ENCODE measurements around the gene ACOT7. TPM values are rescaled to one million over a fixed set of nuclear protein-coding genes. Genes with fewer than 3 reads are reported as not detected.
"Not testable (repeated sequence)": the region's sequence is repeated elsewhere in the genome, so short reads cannot be mapped to it uniquely, and the experiment has no call there.

The ACOT7 gene, protein sequence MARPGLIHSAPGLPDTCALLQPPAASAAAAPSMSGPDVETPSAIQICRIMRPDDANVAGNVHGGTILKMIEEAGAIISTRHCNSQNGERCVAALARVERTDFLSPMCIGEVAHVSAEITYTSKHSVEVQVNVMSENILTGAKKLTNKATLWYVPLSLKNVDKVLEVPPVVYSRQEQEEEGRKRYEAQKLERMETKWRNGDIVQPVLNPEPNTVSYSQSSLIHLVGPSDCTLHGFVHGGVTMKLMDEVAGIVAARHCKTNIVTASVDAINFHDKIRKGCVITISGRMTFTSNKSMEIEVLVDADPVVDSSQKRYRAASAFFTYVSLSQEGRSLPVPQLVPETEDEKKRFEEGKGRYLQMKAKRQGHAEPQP
- total RNA-seq: 10 to 100 TPM; 15.0 to 38.7 (median 28.6) TPM

DNA sequence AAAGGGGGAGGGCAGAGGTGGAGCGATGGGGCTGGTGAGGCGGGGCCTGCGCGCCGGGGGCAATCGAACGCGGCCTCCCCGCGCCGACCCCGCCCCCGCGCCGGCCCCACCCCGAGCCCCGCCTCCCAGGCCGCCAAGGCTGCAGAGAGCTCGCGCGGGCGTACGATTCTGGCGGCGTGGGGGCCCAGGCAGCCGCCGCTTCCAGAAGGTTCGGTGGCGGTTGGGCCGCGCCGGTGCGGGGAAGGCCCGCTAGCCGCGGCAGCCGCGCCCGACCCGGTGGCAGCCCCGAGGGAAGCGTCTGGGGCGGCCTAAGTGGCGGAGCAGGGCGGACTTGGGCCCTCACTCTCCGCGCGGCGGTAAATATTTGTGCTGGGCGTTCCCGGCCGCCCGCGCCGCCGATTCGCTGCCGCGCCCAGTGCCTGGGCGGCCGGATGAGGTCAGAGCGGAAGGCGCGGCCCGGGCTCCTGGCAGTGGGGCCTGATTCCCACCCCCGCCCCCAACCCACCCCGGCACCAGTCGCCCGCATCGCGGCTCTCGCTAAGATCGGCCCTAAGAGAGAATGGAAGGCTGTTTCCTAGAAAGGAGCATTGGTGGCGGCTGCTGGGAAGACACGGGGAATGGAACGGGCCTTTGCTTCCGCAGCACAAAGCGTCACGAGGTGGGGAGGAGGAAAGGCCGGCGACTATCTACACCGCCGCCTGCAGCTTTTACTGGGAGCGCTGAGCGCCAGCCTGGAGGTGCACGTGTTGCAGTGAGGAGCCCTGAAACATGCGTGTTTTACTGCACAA lies at the start of gene ACOT7:
Gene ACOT7, minus strand, starts transcription at position 368 of the 788 bp plus-strand sequence. CDS start 368 bp downstream, outside the sequence.
- H3K9me3 ChIP-seq: no peaks in the 10 kb centered on the region
- peak; percentile 96 for DNase-seq (ENCODE audit: extremely low spot score)
- TF ChIP-seq POLR2A (IDR thresholded peaks at IDR 0.05; ENCODE audit: low read depth): peak; percentile 27
- TF ChIP-seq, protein P1, sequence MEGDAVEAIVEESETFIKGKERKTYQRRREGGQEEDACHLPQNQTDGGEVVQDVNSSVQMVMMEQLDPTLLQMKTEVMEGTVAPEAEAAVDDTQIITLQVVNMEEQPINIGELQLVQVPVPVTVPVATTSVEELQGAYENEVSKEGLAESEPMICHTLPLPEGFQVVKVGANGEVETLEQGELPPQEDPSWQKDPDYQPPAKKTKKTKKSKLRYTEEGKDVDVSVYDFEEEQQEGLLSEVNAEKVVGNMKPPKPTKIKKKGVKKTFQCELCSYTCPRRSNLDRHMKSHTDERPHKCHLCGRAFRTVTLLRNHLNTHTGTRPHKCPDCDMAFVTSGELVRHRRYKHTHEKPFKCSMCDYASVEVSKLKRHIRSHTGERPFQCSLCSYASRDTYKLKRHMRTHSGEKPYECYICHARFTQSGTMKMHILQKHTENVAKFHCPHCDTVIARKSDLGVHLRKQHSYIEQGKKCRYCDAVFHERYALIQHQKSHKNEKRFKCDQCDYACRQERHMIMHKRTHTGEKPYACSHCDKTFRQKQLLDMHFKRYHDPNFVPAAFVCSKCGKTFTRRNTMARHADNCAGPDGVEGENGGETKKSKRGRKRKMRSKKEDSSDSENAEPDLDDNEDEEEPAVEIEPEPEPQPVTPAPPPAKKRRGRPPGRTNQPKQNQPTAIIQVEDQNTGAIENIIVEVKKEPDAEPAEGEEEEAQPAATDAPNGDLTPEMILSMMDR (IDR thresholded peaks at IDR 0.05): peak; percentile 25 to 28 (median 26)
- TF ChIP-seq EP300 (IDR thresholded peaks at IDR 0.05): no peak
- TF ChIP-seq POLR2AphosphoS5 (IDR thresholded peaks at IDR 0.05): peak; percentile 40 to 77
- no peaks in the 10 kb centered on the region for H3K36me3 ChIP-seq
- WGBS: under 1% methylated on average over 24 of the region's 87 CpGs
- peak within 1 kb of the TSS; percentile 70 to 79 (median 73) for H3K4me3 ChIP-seq
- intact Hi-C loops (cut with DNase I): no loop called here
- H3K4me1 ChIP-seq: peaks cover 13 to 28% (median 21%) of the 10 kb centered on the region in 4 donors
- H3K27ac ChIP-seq (replicated peaks in 1 of 4): peak within 1 kb of the TSS; percentile 95 to 99 (median 98)
- no peaks in the 10 kb centered on the region for H3K27me3 ChIP-seq

DNA sequence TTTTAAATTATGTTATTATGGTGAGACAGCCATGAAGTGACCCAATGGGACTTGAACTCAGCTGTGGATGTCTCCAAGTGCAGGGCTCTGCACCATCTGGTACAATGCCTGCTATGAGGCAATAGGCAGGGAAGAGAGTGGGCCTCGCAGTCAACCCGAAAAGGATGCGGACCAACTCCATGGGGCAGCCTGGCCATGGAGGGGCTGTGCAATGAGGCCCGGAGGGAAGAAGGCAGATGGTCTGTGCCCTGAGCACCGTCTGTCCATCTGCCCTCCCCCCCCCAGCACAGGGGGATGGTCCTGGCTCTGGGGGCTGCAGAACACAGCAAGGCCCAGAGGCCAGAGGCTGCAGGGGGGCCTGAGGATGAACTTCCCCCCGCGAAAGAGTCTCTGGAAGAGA lies 48.0 kb upstream of the ACOT7 start:
- TF ChIP-seq, protein P1 (IDR thresholded peaks at IDR 0.05): no peak
- TF ChIP-seq POLR2AphosphoS5 (IDR thresholded peaks at IDR 0.05) (no peak), POLR2A (IDR thresholded peaks at IDR 0.05; ENCODE audit: low read depth) (no peak), EP300 (IDR thresholded peaks at IDR 0.05) (no peak)
- no peak overlapping the region for H3K4me3 ChIP-seq
- WGBS: 76% methylated on average over 6 of the region's 7 CpGs
- no peak overlapping the region for H3K27ac ChIP-seq (replicated peaks in 1 of 4)
- no peaks in the 10 kb centered on the region for H3K36me3 ChIP-seq
- intact Hi-C loops (cut with DNase I): no loop called here
- H3K9me3 ChIP-seq: no peaks in the 10 kb centered on the region
- peaks cover 0 to 94% (median 28%) of the 10 kb centered on the region in 4 donors for H3K27me3 ChIP-seq
- peaks cover 0 to 11% (median 10%) of the 10 kb centered on the region in 4 donors for H3K4me1 ChIP-seq
- DNase-seq (ENCODE audit: extremely low spot score): no peak

DNA sequence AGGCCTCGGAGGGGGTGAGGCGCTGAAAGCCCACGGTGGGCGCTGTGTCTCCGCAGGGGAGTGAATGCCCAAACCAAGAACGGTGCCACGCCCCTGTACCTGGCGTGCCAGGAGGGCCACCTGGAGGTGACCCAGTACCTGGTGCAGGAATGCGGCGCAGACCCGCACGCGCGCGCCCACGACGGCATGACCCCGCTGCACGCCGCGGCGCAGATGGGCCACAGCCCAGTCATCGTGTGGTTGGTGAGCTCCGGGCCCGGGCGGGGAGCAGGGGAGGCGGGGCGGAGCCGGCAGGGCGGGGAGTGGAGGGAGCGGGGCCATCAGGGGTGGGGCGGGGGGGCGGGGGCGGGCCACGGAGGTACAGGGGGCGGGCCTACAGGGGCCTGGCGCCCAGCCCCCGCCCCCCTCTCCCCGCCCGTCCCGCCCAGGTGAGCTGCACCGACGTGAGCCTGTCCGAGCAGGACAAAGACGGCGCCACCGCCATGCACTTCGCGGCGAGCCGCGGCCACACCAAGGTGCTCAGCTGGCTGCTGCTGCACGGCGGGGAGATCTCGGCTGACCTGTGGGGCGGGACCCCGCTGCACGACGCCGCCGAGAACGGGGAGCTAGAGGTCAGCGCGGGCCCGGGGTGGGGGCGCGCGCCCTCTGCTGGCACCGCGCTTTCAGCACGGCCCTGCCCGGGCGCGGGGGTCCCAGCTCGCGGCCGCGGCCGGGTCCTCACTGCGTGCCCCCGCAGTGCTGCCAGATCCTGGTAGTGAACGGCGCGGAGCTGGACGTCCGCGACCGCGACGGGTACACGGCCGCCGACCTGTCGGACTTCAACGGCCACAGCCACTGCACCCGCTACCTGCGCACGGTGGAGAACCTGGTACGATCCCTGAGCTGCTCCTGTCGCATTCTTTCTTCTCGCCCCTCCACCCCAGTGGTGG lies 46.9 kb upstream of the ACOT7 start:
- no peak for TF ChIP-seq POLR2AphosphoS5 (IDR thresholded peaks at IDR 0.05)
- TF ChIP-seq, protein P1 (IDR thresholded peaks at IDR 0.05): peak in 1 of 3 experiments; percentile 38
- intact Hi-C loops (cut with DNase I): no loop called here
- no peak overlapping the region for H3K27ac ChIP-seq (replicated peaks in 1 of 4)
- peak overlapping the region; percentile 6 to 45 (median 32) for H3K4me3 ChIP-seq
- peaks cover 0 to 11% (median 10%) of the 10 kb centered on the region in 4 donors for H3K4me1 ChIP-seq
- WGBS: 18% methylated on average over 29 of the region's 101 CpGs
- no peak for DNase-seq (ENCODE audit: extremely low spot score)
- peaks cover 0 to 92% (median 27%) of the 10 kb centered on the region in 4 donors for H3K27me3 ChIP-seq
- H3K9me3 ChIP-seq: no peaks in the 10 kb centered on the region
- no peaks in the 10 kb centered on the region for H3K36me3 ChIP-seq

DNA sequence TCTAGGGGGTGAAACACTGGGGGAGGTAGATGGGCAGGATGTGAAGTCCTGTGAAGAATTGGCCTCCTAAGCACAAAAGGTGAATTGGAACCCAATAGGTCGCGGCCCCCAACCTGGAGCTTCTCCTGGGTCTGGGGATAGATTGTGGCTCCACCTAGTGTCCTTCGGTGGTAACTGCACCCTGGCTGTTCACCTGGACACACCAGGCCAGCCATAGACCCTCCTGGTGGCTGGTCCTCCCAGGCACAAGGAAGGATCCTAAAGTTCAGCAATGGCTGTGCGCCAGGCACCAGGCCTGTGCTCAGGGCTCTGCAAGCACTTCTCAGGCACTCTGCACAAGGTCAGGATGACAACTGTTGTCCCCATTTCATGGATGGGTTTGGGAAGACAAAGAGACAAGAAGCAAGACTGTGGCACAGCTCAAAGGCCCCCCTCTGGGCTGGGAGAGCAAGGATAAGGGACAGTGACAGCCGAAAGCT lies 44.5 kb upstream of the ACOT7 start:
- Histone ChIP-seq H3K27me3 (peaks cover 0 to 72% (median 27%) of the 10 kb centered on the region in 4 donors), H3K27ac (replicated peaks in 1 of 4) (no peak overlapping the region), H3K9me3 (no peaks in the 10 kb centered on the region), H3K36me3 (no peaks in the 10 kb centered on the region), H3K4me3 (no peak overlapping the region), H3K4me1 (peaks cover 0 to 11% (median 10%) of the 10 kb centered on the region in 4 donors)
- WGBS: 20% methylated on average over 1 of the region's 5 CpGs
- no peak for DNase-seq (ENCODE audit: extremely low spot score)
- no peak for TF ChIP-seq POLR2A (IDR thresholded peaks at IDR 0.05; ENCODE audit: low read depth)
- no peak for TF ChIP-seq EP300 (IDR thresholded peaks at IDR 0.05)
- no peak for TF ChIP-seq POLR2AphosphoS5 (IDR thresholded peaks at IDR 0.05)
- TF ChIP-seq, protein P1 (IDR thresholded peaks at IDR 0.05): peak; percentile 75 to 96 (median 84)
- intact Hi-C loops (cut with DNase I): no loop called here

DNA sequence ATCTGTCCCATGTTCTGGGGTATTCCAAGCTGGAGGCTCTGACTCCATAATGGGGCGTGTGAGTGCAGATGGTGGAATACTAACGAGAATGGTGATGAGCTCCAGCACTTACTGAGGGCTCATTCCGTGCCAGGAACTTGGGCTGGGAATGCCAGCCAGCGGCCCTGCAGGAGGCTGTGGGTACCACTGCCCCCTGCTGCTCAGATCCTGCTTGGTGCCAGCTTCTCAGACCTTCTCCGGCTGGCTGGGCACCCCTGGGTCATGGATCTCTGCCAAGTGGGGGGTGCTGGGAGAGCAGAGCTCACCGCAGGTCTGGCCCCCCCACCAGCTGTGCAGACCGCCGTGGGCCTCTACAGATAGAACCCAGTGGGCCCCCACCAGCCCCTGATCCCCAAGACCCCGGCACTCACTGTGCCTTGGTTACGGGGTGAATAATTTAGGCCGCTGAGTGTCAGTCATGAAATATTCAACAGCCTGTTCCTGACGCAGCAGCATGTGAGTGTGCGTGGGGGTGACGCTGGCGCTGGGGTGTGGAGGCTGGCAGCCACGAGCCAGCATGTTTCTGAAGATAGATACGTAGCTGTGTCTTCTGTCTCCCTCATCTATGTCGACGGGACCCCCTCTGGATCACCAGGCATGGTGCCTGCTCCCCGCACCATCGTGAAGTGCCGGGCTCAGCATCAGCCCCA lies 43.6 kb upstream of the ACOT7 start:
- H3K27ac ChIP-seq (replicated peaks in 1 of 4); DNase-seq (ENCODE audit: extremely low spot score); H3K9me3 ChIP-seq; H3K36me3 ChIP-seq; intact Hi-C loops (cut with DNase I); H3K4me3 ChIP-seq: not testable (repeated sequence)
- Histone ChIP-seq H3K27me3 (peaks cover 0 to 65% (median 27%) of the 10 kb centered on the region in 4 donors), H3K4me1 (peaks cover 0 to 11% (median 10%) of the 10 kb centered on the region in 4 donors)
- 74% methylated on average over 12 of the region's 22 CpGs for WGBS

DNA sequence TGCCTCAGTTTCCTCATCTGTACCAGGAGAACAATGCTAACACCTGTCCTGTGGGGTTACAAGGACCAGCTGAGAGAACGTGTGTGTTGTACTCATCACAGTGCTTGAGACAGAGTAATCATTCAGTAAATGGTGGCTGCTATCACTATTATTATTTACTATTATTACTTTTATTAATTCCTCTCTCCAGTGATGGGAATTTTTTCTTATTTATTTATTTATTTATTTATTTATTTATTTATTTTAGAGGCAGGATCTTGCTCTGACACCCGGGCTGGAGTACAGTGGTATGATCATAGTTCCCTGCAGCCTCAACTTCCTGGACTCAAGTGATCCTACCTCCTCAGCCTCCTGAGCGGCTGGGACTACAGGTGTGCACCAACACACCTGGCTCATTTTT lies 42.7 kb upstream of the ACOT7 start:
- H3K27ac ChIP-seq (replicated peaks in 1 of 4); H3K4me3 ChIP-seq; intact Hi-C loops (cut with DNase I); DNase-seq (ENCODE audit: extremely low spot score); H3K36me3 ChIP-seq; H3K9me3 ChIP-seq: not testable (repeated sequence)
- Histone ChIP-seq H3K4me1 (peaks cover 0 to 11% (median 10%) of the 10 kb centered on the region in 4 donors), H3K27me3 (peaks cover 0 to 62% (median 26%) of the 10 kb centered on the region in 4 donors)
- WGBS: 80% methylated on average over 3 of the region's 3 CpGs

Data from esophagus muscularis mucosa (tissue), 4 donors.